AG09309 (cell line): Measurements from ENCODE around the gene FMNL2.

ENCODE experiments used
- DNase-seq: peaks from one replicate; pipeline ENCODE4 v3.0.0-alpha.2; 2010; ENCODE audit warnings: low read depth
- H3K4me3 ChIP-seq: 2 replicates; pipeline ENCODE4 v1.5.1; 2011; ENCODE audit warnings: mild to moderate bottlenecking, low read depth, low read length, moderate library complexity; ENCODE audit not compliant: control insufficient read depth
- TF ChIP-seq, protein P1 (sequence below): IDR thresholded peaks from 2 replicates; pipeline ENCODE4 v1.5.1; 2011; ENCODE audit warnings: mild to moderate bottlenecking, low read depth, low read length, inconsistent platforms; ENCODE audit not compliant: insufficient read depth, control insufficient read depth; ENCODE audit errors: missing control alignments

FMNL2 gene

DNA sequence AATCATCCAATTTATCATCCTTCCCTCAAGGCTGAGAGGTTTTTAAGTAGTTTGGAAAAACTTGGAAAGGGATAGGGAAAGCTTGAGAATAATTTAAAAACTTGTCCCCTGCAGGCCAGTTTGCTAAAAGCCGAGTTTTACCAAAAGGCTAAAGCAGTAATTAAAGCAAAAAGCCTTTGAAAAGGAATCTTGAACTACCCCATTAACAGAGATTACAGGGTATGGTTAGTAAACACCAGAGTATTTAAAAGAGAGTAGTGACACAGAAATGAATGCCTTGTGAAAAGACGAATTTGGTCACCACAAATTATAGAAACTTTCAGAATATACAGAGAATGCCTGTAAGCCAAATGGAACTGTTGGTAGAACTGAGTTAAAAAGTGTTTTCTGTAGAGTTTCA, 85.0 kb downstream of the FMNL2 start:
- no peak overlapping the region for H3K4me3 ChIP-seq
- DNase-seq = no peak
- TF ChIP-seq, protein P1, sequence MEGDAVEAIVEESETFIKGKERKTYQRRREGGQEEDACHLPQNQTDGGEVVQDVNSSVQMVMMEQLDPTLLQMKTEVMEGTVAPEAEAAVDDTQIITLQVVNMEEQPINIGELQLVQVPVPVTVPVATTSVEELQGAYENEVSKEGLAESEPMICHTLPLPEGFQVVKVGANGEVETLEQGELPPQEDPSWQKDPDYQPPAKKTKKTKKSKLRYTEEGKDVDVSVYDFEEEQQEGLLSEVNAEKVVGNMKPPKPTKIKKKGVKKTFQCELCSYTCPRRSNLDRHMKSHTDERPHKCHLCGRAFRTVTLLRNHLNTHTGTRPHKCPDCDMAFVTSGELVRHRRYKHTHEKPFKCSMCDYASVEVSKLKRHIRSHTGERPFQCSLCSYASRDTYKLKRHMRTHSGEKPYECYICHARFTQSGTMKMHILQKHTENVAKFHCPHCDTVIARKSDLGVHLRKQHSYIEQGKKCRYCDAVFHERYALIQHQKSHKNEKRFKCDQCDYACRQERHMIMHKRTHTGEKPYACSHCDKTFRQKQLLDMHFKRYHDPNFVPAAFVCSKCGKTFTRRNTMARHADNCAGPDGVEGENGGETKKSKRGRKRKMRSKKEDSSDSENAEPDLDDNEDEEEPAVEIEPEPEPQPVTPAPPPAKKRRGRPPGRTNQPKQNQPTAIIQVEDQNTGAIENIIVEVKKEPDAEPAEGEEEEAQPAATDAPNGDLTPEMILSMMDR = no peak

DNA sequence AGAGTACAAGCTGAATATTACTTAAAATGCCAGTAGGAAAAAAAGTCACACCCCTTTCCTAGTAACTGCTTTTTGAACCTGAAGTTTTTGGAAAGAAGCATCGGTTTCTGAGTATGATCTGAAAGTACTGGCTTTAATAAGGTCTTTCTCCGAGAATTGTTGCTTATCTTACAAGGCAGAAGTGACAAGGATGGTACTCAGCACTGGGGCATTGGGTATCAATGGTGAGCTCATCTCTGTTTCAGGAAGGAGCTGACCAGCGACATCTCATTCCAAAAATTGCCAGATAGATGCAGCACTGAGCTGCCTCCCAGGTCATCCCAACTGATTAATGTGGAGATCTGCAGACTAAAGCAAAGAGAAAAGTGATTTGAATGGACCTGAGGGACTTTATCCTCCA, 85.4 kb downstream of the FMNL2 start:
- TF ChIP-seq, protein P1 = no peak
- no peak overlapping the region for H3K4me3 ChIP-seq
- DNase-seq = no peak

DNA sequence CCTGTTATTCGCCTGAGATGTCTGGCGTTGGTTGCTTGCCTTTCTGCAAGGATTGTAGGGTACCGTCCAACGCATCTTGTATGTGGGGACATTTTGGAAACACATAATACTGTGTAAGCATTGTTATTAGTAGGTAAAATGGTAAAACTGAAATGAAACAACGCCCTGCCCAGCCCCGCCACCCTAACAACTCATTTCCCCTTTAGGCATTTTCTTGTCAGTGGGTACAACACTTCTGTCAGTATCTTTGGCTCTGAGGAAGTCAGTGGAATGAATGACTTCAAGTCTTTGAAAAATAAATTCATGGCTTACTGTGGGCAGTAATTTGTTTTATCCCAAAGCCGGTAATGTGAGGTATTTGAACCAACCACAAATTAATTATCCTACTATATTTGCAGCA, 86.0 kb downstream of the FMNL2 start:
- no peak overlapping the region for H3K4me3 ChIP-seq
- TF ChIP-seq, protein P1 = no peak
- DNase-seq = no peak

DNA sequence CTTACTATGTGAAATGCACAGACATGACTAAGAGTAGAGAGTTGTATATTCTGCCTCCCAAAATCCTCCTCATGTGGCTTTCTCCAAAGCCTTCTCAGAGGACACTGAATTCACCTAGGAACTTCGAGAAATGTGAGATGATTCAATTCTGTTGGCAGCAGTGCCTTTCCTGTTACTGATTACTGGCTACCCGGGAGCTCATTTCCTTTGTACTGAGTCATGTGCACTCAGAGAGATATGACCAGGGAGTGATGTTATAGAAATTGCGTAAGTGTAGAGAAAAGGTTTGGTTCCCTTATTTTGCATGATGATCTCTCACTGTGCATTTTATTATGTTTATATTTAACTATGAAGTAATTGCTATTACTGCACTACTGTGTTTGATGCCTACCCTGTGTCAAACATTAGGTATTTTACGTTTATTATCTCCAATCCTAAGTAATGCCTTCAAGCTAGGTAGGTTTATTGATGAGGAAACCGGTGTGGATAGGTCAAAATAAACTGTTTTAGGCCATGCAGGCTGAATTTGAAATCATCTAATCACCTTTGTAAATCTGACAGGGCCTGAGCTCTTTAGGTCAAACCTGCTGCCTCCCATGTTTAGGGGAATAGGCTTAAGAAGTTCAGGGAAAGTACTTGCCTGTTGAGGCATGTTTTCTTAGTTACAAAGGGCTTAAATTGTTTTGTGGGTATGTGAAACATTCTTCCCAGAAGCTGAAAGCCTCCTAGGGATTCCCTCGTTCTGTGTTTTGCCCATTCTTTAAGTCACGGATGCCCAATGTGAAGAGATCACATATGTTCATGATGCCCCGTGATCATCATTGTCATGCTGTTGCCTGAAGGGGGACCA, 86.8 kb downstream of the FMNL2 start:
- TF ChIP-seq, protein P1 = no peak
- DNase-seq = peak; percentile 90
- no peak overlapping the region for H3K4me3 ChIP-seq

DNA sequence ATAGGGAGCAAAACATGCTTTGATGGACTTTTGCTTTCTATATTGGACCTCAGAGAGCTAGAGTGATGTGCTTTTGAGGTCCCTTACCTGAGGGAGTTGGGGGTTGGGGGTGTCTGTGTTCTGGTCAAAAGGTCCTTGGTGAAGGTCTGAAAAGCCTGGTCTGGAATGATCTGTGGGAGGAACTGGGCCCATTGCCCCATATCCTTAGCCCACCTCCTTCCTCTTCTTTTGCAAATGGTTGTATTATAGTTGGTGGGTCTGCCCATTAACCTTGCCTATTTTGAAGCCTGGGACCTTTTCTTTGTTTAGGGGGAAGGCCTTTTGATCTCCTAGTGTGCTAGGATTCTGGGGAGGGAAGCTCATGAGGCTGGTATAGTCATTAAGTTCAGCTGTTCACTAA, 88.7 kb downstream of the FMNL2 start:
- DNase-seq = no peak
- H3K4me3 ChIP-seq = no peak overlapping the region
- TF ChIP-seq, protein P1 = no peak

DNA sequence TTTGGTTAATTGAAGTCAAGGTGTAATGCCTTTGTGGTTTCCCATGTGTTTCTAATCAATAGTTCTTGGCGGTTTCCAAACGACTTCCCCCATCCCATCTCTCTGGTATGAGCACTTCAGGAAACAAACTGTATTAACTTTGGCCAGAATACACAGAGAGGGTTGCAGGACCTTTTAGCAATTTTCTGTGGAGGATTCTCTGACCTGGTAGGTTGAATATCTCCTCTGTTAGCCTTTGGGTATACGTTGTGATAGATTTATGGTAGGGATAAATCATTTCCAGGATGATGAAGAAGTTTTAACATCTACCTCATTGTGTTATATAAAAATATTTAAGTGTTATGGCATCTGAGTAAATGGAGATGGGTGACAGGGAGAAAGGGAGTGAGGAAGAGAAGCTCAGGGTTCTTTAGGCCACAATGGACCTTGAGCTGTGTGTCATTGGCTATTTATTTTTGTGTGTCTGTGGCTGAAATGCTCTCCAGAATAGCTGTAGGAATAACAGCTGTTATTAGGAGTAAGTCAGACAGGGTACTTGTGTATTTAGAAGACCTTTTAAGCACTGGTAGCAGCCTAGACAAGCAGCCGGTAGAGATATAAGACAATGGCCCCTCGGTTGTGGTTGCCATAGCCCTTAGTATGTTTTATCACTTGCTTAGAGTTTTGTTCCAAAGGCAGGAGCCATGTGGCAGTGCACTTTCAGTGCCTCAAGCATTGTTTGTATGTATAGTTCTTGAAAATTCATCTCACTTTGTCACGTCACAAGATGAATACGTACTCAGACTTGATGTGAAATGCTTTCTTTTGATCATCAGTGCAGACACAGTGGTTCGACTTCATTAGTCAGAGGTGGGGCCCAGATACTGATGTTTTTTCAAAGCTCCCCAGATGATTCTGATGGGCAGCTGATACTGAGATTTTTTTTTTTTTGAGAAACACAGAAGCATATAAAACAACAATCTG, 91.1 kb downstream of the FMNL2 start:
- DNase-seq = no peak

More for the DNA sequence above, 91.1 kb downstream of the FMNL2 start:
- no peak overlapping the region for H3K4me3 ChIP-seq
- TF ChIP-seq, protein P1 = no peak
